IMR-90 (cell line): ENCODE data around the gene MTUS2. TPM values are rescaled to one million over a fixed set of nuclear protein-coding genes. Genes with fewer than 3 reads are reported as not detected.

Experiments used
- ATAC-seq: fragments of 200-7000 bp; cut with Tn5 transposase; 2 replicates; pipeline ENCODE4 v1.9.1; 2020; ENCODE audit warnings: low read depth, mild to moderate bottlenecking, moderate library complexity
- BruUV-seq: library from RNA; stranded (reverse); fragments of 400-500 nt; replicated peaks from 2 replicates; lab custom pipeline; 2021; lab: Mats Ljungman, UMichigan
- CTCF ChIA-PET: fragments of 300-600 bp; formaldehyde crosslinking; extraction: SDS; loops from one replicate; lab custom pipeline; 2021; ENCODE audit warnings: antibody characterized with exemption; lab: Yijun Ruan, JAX
- POLR2A ChIA-PET: fragments of 300-600 bp; sonication (Branson Sonifier 250); formaldehyde crosslinking; loops from one replicate; lab custom pipeline; 2022; ENCODE audit warnings: antibody characterized with exemption; ENCODE audit not compliant: unreplicated experiment; lab: Charles Lee
- DNase-seq: peaks from one replicate; pipeline ENCODE4 v3.0.0; 2013
- H2AFZ ChIP-seq: replicated peaks from 2 replicates; pipeline ENCODE3; 2013; ENCODE audit warnings: low read length, mild to moderate bottlenecking; ENCODE audit not compliant: poor library complexity
- H2AK5ac ChIP-seq: 2 replicates; pipeline ENCODE4 v1.6.1; 2013; ENCODE audit warnings: low read depth, low read length, inconsistent platforms
- H2AK9ac ChIP-seq: replicated peaks from 2 replicates; pipeline ENCODE3; 2013; ENCODE audit warnings: mild to moderate bottlenecking, low read depth, low read length, moderate library complexity; ENCODE audit not compliant: poor library complexity
- H2BK120ac ChIP-seq: 2 replicates; pipeline ENCODE4 v1.6.1; 2013; ENCODE audit warnings: low read depth, low read length, inconsistent platforms
- H2BK15ac ChIP-seq: 3 replicates; pipeline ENCODE4 v1.6.1; 2013; ENCODE audit warnings: low read depth, low read length, inconsistent platforms
- H2BK20ac ChIP-seq: 2 replicates; pipeline ENCODE4 v1.6.1; 2013; ENCODE audit warnings: low read depth, mild to moderate bottlenecking, inconsistent platforms, low read length, moderate library complexity
- H2BK5ac ChIP-seq: 2 replicates; pipeline ENCODE4 v1.6.1; 2013; ENCODE audit warnings: mild to moderate bottlenecking, low read depth, low read length, inconsistent platforms; ENCODE audit not compliant: poor library complexity, severe bottlenecking
- H3K14ac ChIP-seq: replicated peaks from 2 replicates; pipeline ENCODE4 v1.6.1; 2013; ENCODE audit warnings: low read depth, low read length, inconsistent platforms
- H3K18ac ChIP-seq: 2 replicates; pipeline ENCODE4 v1.6.1; 2013; ENCODE audit warnings: low read depth, low read length, control low read depth
- H3K23ac ChIP-seq: 2 replicates; pipeline ENCODE4 v1.6.1; 2013; ENCODE audit warnings: low read depth, low read length, inconsistent platforms
- H3K27ac ChIP-seq: 2 replicates; pipeline ENCODE4 v1.5.1; 2013; ENCODE audit warnings: mild to moderate bottlenecking, control low read depth, low read length; ENCODE audit not compliant: insufficient read depth
- H3K27me3 ChIP-seq: 2 replicates; pipeline ENCODE4 v1.6.1; 2013; ENCODE audit warnings: low read length; ENCODE audit not compliant: control insufficient read depth, insufficient read depth
- H3K36me3 ChIP-seq: 2 replicates; pipeline ENCODE4 v1.6.1; 2013; ENCODE audit warnings: low read length, mixed read lengths; ENCODE audit not compliant: control insufficient read depth, insufficient read depth
- H3K4ac ChIP-seq: 2 replicates; pipeline ENCODE4 v1.6.1; 2013; ENCODE audit warnings: low read depth, low read length, inconsistent platforms
- H3K4me1 ChIP-seq: 2 replicates; pipeline ENCODE4 v1.6.1; 2013; ENCODE audit warnings: low read length, mixed read lengths; ENCODE audit not compliant: control insufficient read depth, insufficient read depth
- H3K4me2 ChIP-seq: 2 replicates; pipeline ENCODE4 v1.6.1; 2013; ENCODE audit warnings: low read depth, mild to moderate bottlenecking, control low read depth, low read length, moderate library complexity
- H3K4me3 ChIP-seq: 2 replicates; pipeline ENCODE4 v1.5.1; 2013; ENCODE audit warnings: low read depth, mild to moderate bottlenecking, control low read depth, low read length, moderate library complexity; ENCODE audit not compliant: insufficient read depth
- H3K56ac ChIP-seq: 2 replicates; pipeline ENCODE4 v1.6.1; 2013; ENCODE audit warnings: low read length, inconsistent platforms; ENCODE audit not compliant: insufficient read depth; ENCODE audit errors: extremely low read depth
- H3K79me1 ChIP-seq, 2 experiments: 2 replicates each; pipeline ENCODE4 v1.6.1; 2013; ENCODE audit warnings: low read length in 2 of 2, inconsistent platforms in 1 of 2, low read depth in 1 of 2
- H3K9ac ChIP-seq: 2 replicates; pipeline ENCODE4 v1.6.1; 2013; ENCODE audit warnings: low read depth, low read length, control low read depth
- H3K9me1 ChIP-seq: 2 replicates; pipeline ENCODE4 v1.6.1; 2013; ENCODE audit warnings: low read length, inconsistent platforms; ENCODE audit not compliant: insufficient read depth
- H3K9me3 ChIP-seq: 2 replicates; pipeline ENCODE4 v1.6.1; 2013; ENCODE audit warnings: low read length; ENCODE audit not compliant: control insufficient read depth, insufficient read depth
- H4K20me1 ChIP-seq: 2 replicates; pipeline ENCODE4 v1.6.1; 2013; ENCODE audit warnings: low read length, inconsistent platforms; ENCODE audit not compliant: insufficient read depth
- H4K5ac ChIP-seq: 2 replicates; pipeline ENCODE4 v1.6.1; 2013; ENCODE audit warnings: mild to moderate bottlenecking, low read depth, low read length, control low read depth
- H4K8ac ChIP-seq, 2 experiments: 2 replicates each; pipeline ENCODE4 v1.6.1; 2013; ENCODE audit warnings: low read depth in 2 of 2, low read length in 2 of 2, control low read depth in 1 of 2, inconsistent platforms in 1 of 2
- H4K91ac ChIP-seq: 2 replicates; pipeline ENCODE4 v1.6.1; 2013; ENCODE audit warnings: low read depth, low read length, inconsistent platforms; ENCODE audit not compliant: insufficient read depth
- BHLHE40 ChIP-seq: fragments of 150-350 bp; IDR thresholded peaks from 2 replicates; pipeline ENCODE4 v1.6.1; 2016; ENCODE audit warnings: mild to moderate bottlenecking, low read depth, low read length
- CEBPB ChIP-seq: IDR thresholded peaks from 2 replicates; pipeline ENCODE4 v1.6.1; 2012; ENCODE audit warnings: low read depth, low read length, improper control_type of control experiment
- CHD1 ChIP-seq: IDR thresholded peaks from 2 replicates; pipeline ENCODE4 v1.6.1; 2012; ENCODE audit warnings: low read depth, low read length, improper control_type of control experiment
- FOS ChIP-seq: fragments of 150-350 bp; IDR thresholded peaks from 2 replicates; pipeline ENCODE4 v1.6.1; 2016; ENCODE audit warnings: low read depth, low read length
- MAFK ChIP-seq: IDR thresholded peaks from 2 replicates; pipeline ENCODE4 v1.6.1; 2012; ENCODE audit warnings: low read depth, low read length, improper control_type of control experiment
- MAZ ChIP-seq: IDR thresholded peaks from 2 replicates; pipeline ENCODE4 v1.6.1; 2012; ENCODE audit warnings: low read depth, mild to moderate bottlenecking, low read length, improper control_type of control experiment, moderate library complexity, borderline replicate concordance
- MXI1 ChIP-seq: IDR thresholded peaks from 2 replicates; pipeline ENCODE4 v1.6.1; 2012; ENCODE audit warnings: low read depth, mild to moderate bottlenecking, low read length, moderate library complexity, borderline replicate concordance
- NFE2L2 ChIP-seq: fragments of 150-350 bp; IDR thresholded peaks from 2 replicates; pipeline ENCODE4 v1.6.1; 2016; ENCODE audit warnings: low read depth, mild to moderate bottlenecking, low read length
- POLR2A ChIP-seq: IDR thresholded peaks from 2 replicates; pipeline ENCODE4 v1.6.1; 2012; ENCODE audit warnings: mild to moderate bottlenecking, low read depth, low read length
- RAD21 ChIP-seq: IDR thresholded peaks from 2 replicates; pipeline ENCODE4 v1.6.1; 2012; ENCODE audit warnings: low read length, improper control_type of control experiment
- RCOR1 ChIP-seq: IDR thresholded peaks from 2 replicates; pipeline ENCODE4 v1.6.1; 2012; ENCODE audit warnings: mild to moderate bottlenecking, low read length, improper control_type of control experiment; ENCODE audit not compliant: insufficient replicate concordance
- RFX5 ChIP-seq: IDR thresholded peaks from 2 replicates; pipeline ENCODE4 v1.8.0; 2012; ENCODE audit warnings: low read depth, mild to moderate bottlenecking, low read length, moderate library complexity
- SMC3 ChIP-seq: fragments of 150-350 bp; IDR thresholded peaks from 2 replicates; pipeline ENCODE4 v1.6.1; 2016; ENCODE audit warnings: low read depth, mild to moderate bottlenecking, antibody characterized with exemption, low read length, moderate library complexity
- WGBS, 2 experiments: methylation state at CpG; one replicate each; pipeline versions ENCODE4 v1.1.5 to v1.1.7; 2013; ENCODE audit warnings: missing lambda C conversion rate in 2 of 2; ENCODE audit not compliant: insufficient read length in 1 of 2; ENCODE audit errors: extremely low coverage in 2 of 2; 5-methylcytosine and 5-hydroxymethylcytosine counted together
- dilution Hi-C: fragments of 300-500 bp; cut with HindIII; formaldehyde crosslinking; loops from one replicate; pipeline ENCODE4 v1.14.3; 2018; ENCODE audit warnings: low sequenced_read_pairs; ENCODE audit not compliant: unreplicated experiment
- in situ Hi-C: fragments of 300-500 bp; cut with MboI; formaldehyde crosslinking; loops from 3 replicates; pipeline ENCODE4 v1.14.3; 2019; ENCODE audit warnings: low sequenced_read_pairs, inconsistent platforms, mixed read lengths
- intact Hi-C: fragments of 100-400 bp; cut with micrococcal nuclease; formaldehyde crosslinking; loops from 2 replicates; pipeline ENCODE4 v1.10.0; 2022
- polyA plus RNA-seq, 3 experiments: library from polyadenylated mRNA; depleted of rRNA; stranded (reverse); fragments of >200 nt; gene quantifications; 2 replicates each; pipeline ENCODE4 v1.2.3, GENCODE V29; 2012; ENCODE audit warnings: low replicate concordance in 1 of 3
- total RNA-seq: library from RNA; depleted of rRNA; stranded (reverse); fragments of >200 nt; gene quantifications from 2 replicates; pipeline ENCODE4 v1.2.3, GENCODE V29; 2012
- TF ChIP-seq, protein P1 (sequence below): fragments of 150-350 bp; IDR thresholded peaks from 2 replicates; pipeline ENCODE4 v1.6.1; 2017; ENCODE audit warnings: mild to moderate bottlenecking, antibody characterized with exemption, low read length, low read depth
- TF ChIP-seq, protein P2 (sequence below): fragments of 150-350 bp; IDR thresholded peaks from 2 replicates; pipeline ENCODE4 v1.6.1; 2016; ENCODE audit warnings: low read depth, mild to moderate bottlenecking, low read length, moderate library complexity, borderline replicate concordance
- TF ChIP-seq, protein P3 (sequence below): conservative IDR thresholded peaks from 2 replicates; pipeline ENCODE4 v1.5.1; 2012; ENCODE audit warnings: mild to moderate bottlenecking, low read depth, low read length, improper control_type of control experiment

Gene MTUS2
- total and polyA plus RNA-seq, 2 of the 4 experiments (the other 2 are of a cell fraction): under 0.01 to 0.02 TPM

DNA sequence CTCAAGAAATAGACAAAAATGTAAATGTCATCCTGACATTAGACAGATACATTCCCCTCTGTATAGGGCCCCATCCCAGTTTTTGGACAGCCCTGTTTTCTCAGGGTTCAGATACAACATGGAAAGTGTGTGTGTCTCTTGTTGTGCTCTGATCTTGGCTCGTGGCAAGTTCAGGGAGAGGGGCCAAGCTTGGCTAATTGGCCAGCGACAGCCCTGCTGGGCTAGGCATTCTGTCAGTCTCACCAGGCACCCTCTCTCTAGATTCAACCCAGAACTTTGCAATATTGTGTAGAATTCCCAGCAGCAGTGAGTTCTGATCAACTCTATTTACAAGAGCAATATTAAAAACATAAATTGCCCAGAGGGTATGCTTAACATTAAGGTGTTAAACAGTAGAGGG is 30.1 kb downstream of the MTUS2 start:
- Histone ChIP-seq H2BK5ac (no peak overlapping the region), H2AK9ac (no peak overlapping the region), H3K79me1 (no peaks in the 10 kb centered on the region), H3K4ac (no peak overlapping the region), H3K4me2 (no peak overlapping the region), H3K4me3 (no peak overlapping the region), H3K27ac (no peak overlapping the region), H4K5ac (no peak overlapping the region), H2AK5ac (no peak overlapping the region), H3K9ac (no peak overlapping the region), H4K20me1 (no peaks in the 10 kb centered on the region), H3K36me3 (no peaks in the 10 kb centered on the region), H3K56ac (no peak overlapping the region), H3K23ac (no peak overlapping the region), H3K27me3 (no peaks in the 10 kb centered on the region), H3K9me3 (no peaks in the 10 kb centered on the region), H3K14ac (no peak overlapping the region), H2AFZ (no peak overlapping the region), H2BK15ac (no peak overlapping the region), H4K91ac (no peak overlapping the region), H3K18ac (no peak overlapping the region), H4K8ac (no peak overlapping the region), H2BK120ac (no peak overlapping the region), H3K4me1 (no peaks in the 10 kb centered on the region), H2BK20ac (no peak overlapping the region), H3K9me1 (no peaks in the 10 kb centered on the region)
- ATAC-seq (no peak), DNase-seq (no peak)
- WGBS, 2 experiments: no CpG with 5 or more reads among the region's 2 CpGs
- intact Hi-C loops: no loop called here
- BruUV-seq: no TSS peak
- dilution Hi-C loops: no loop called here
- TF ChIP-seq CHD1: no peak
- no peak for TF ChIP-seq BHLHE40
- TF ChIP-seq, protein P1, sequence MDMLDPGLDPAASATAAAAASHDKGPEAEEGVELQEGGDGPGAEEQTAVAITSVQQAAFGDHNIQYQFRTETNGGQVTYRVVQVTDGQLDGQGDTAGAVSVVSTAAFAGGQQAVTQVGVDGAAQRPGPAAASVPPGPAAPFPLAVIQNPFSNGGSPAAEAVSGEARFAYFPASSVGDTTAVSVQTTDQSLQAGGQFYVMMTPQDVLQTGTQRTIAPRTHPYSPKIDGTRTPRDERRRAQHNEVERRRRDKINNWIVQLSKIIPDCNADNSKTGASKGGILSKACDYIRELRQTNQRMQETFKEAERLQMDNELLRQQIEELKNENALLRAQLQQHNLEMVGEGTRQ: no peak
- TF ChIP-seq, protein P2, sequence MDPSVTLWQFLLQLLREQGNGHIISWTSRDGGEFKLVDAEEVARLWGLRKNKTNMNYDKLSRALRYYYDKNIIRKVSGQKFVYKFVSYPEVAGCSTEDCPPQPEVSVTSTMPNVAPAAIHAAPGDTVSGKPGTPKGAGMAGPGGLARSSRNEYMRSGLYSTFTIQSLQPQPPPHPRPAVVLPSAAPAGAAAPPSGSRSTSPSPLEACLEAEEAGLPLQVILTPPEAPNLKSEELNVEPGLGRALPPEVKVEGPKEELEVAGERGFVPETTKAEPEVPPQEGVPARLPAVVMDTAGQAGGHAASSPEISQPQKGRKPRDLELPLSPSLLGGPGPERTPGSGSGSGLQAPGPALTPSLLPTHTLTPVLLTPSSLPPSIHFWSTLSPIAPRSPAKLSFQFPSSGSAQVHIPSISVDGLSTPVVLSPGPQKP: no peak
- no peak for TF ChIP-seq MXI1
- TF ChIP-seq RCOR1: no peak
- no peak for TF ChIP-seq CEBPB
- no peak for TF ChIP-seq SMC3
- TF ChIP-seq MAFK: no peak
- TF ChIP-seq POLR2A: no peak
- TF ChIP-seq RFX5: no peak
- no peak for TF ChIP-seq FOS
- TF ChIP-seq, protein P3, sequence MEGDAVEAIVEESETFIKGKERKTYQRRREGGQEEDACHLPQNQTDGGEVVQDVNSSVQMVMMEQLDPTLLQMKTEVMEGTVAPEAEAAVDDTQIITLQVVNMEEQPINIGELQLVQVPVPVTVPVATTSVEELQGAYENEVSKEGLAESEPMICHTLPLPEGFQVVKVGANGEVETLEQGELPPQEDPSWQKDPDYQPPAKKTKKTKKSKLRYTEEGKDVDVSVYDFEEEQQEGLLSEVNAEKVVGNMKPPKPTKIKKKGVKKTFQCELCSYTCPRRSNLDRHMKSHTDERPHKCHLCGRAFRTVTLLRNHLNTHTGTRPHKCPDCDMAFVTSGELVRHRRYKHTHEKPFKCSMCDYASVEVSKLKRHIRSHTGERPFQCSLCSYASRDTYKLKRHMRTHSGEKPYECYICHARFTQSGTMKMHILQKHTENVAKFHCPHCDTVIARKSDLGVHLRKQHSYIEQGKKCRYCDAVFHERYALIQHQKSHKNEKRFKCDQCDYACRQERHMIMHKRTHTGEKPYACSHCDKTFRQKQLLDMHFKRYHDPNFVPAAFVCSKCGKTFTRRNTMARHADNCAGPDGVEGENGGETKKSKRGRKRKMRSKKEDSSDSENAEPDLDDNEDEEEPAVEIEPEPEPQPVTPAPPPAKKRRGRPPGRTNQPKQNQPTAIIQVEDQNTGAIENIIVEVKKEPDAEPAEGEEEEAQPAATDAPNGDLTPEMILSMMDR: no peak
- no peak for TF ChIP-seq MAZ
- TF ChIP-seq RAD21: no peak
- TF ChIP-seq NFE2L2: no peak
- in situ Hi-C loops: no loop called here
- ChIA-PET POLR2A (no interaction called here), CTCF (no interaction called here)
